NCI-H226 (cell line): Measurements from ENCODE around the gene NEAT1.

Experiments used
- DNase-seq: peaks from one replicate; pipeline ENCODE4 v3.0.0-alpha.2; 2015

Gene NEAT1

DNA sequence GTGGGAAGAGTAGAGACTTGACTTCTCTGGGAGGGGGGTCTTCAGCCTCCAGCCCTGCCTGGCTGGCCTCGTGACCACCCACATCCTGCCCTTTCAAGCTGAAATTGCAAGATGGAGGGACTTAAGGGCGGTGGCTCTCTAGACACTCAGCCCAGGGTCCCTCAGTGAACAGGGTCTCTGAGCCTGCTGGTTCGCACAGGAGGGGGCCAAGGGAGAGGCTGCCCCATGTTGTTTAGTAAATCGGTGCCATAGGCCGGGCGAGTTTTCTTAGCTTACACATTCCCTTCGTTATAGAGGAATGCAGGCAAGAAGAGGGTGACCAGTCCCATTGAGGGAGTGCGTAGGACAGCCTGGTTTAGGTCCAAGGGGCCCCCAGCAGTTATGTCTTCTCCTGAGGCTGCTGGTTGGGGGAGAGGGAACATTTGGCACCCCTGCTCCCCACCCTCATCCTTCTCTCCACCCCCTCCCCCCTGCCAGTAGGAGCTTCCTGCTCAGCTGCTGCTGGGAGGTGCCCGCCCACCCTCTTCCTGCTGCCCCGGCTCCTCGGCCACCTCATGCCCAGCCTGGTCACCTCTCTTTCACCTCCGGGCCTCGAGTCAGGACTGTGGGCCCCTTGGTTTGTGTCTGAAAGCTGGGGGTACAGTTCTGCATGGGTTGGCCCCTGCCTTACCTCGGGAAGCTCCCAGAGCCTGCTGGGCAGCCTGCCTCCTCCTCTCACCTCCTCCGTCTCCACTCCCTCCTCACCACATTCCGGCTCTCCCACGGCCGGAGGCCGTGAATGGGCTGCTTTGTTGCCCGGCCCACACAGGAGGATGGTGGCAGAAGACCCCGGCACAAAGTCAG is 32.3 kb upstream of the NEAT1 start:
- peak; percentile 47 for DNase-seq

DNA sequence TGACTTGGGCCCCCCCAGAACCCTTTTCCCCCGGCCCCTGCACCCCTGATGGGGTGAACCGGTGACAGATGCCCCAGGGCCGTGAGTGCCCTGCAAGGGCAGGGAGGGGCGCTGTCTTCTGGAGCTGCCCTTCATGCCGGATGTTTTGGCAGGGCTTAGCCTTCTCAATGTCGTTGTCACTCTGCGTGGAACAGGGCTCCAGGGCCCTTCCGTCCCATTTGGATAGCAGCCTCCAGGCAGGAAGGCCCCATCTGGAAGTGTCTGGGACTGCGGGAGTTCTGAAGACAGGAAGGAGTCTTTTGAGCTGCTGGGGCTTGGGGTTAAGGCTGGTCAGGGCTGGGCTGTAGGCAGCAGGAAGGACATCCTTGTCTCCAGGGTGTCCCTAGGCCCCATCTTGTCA is 31.6 kb upstream of the NEAT1 start:
- DNase-seq, result peak; percentile 30

DNA sequence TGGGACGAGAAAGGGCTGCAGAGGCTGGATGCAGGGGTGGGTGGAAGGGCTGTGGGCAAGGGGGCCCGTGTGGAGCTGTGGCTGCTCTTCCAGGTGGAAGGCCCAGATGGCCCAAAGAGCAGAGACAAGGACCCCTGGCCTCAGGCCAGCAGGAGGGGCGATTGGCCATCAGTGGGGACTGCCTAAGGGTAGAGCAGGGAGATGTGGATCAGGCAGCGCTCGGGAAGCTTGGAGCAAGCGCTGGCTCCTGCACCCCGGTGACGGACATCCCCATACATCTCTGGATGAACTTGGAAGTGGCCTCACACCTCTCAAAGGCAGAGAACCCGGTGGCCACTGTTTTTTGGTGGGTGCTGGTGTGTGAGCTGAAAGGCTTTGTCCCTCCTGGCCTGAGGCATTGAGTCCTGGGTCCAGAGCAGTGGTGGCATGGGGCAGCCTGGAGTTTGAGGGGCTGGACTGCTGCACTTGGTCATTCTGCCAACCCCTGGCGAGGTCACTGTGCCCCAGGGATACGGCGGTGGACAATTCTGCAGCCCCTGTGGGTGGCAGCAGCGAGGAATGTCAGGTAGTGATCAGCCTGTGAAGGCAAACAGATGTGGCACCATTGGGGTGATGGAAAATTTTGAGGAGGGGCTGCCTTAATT is 30.3 kb upstream of the NEAT1 start:
- no peak for DNase-seq

DNA sequence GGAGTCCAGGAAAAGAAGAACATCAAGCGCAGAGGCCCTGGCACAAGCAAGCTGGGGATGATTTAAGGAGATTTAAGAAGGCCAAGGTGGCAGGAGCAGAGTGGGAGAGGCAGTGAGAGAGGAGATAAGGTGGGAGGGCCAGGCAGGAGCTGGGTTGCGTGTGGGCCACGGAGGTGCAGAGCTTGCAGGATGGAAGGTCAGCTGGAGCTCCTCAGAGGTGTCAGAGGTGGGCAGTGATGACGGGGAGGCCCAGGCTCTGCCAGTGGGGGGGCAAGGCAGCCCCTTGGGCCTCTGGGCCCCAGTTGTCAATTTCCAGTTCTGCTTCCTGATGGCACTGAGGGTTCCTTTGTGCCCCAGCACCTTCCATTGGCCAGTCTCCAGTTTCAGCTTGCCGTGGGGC is 29.7 kb upstream of the NEAT1 start:
- DNase-seq, result no peak

DNA sequence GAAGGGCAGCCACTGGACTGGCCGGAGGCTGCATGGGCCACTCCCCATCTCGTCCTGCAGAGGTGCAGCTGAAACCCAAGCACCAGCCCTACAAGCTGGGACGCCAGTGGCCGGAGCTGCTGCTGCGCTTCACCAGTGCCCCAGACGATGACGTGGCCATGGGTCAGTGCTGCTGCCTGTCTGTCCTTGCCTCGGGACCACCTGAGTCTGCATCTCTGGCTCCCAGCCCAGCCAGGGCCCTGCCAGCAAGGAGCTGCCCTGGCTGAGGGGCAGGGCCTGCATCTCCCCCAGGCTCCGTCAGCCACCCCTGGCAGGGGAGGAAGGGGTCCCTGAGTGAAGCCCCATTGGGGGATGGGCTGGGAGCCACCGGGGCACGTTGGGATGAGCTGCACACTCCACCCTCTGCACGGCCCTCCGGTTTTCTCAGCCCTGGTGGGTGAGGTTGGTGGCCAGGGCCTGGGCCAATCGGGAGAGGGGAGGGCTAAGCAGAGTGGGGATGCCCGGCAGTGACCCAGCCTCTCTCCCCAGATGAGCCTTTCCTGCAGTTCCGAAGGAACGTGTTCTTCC is 29.0 kb upstream of the NEAT1 start:
- no peak for DNase-seq

DNA sequence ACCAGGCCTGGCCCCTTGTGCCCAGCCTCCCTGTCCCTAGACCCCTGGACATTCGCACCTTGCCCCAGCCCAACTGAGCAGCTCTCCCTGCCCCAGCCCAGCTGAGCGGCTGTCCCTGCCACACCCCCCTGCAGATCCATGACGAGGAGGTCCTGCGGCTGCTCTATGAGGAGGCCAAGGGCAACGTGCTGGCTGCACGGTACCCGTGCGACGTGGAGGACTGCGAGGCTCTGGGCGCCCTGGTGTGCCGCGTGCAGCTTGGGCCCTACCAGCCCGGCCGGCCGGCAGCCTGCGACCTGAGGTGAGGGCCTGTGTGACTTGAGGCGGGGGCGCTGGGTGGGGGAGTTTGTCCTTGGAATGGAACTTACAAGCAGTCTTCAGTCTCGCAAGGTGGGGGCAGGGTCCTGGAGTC is 28.5 kb upstream of the NEAT1 start:
- DNase-seq, result no peak

DNA sequence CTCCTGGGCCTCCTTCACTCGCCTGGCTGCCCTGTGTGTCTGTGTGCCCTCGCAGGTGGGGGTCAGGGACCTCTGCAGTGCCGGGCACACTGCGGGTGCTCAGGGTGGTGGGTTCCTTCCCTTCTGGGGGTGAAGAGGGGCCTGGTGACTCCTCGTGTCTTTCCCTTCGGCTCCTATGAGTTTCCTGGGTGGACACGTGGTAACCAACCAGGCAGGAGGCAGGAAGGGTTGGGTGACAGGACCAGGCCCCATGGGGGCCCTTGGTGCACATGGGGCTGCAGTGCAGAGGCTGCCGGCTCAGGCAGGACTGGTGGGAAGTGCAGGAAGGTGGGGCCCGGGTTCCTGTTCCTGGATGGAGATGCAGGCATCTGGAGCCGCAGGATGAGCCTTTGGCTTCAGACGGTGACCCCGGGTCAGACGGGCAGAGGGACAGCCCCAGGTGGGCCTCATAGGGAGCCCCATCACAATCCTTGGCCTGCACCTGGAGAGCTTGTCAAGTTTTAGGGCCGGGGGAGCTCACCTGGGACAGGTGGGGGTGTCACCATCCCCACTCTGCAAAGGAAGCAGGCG is 26.6 kb upstream of the NEAT1 start:
- no peak for DNase-seq

DNA sequence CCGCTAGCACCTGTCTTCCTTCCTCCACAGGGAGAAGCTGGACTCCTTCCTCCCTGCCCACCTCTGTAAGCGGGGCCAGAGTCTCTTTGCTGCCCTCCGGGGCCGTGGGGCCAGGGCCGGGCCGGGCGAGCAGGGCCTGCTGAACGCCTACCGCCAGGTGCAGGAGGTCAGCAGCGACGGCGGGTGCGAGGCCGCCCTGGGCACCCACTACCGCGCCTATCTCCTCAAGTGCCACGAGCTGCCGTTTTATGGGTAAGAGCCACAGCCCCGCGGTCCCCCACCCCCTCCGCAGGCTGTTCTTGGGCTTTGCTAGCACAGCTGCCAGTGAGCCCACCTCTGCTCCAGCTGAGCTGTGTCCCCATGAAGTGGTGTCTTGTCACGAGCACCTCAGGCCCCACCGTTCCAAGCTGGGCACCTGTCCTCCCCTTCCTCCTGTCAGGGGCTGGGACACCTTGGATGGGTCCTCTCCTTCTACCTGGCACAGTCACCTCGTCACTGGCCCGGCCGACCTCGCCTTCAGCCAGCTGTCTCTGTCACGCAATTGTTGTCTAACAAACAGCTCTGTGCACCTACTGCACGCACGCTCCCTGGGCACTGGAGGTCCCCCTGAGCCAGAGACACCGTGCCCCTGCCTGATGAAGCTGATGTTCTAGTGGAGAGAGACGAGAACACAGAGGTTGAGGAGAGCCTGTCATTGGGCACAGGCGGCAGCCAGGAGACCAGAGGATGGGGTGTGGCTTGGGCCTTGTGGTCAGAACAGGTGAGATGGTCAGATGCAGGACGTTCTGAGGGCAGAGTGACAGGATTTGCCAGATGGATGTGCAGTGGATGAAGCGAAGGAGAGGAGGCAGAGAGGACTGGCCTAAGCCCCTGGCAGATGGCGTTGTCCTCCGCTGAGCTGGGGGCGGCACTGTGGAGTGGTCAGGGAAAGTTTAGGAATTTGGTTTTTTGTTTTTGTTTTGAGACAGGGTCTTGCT is 25.5 kb upstream of the NEAT1 start:
- no peak for DNase-seq

DNA sequence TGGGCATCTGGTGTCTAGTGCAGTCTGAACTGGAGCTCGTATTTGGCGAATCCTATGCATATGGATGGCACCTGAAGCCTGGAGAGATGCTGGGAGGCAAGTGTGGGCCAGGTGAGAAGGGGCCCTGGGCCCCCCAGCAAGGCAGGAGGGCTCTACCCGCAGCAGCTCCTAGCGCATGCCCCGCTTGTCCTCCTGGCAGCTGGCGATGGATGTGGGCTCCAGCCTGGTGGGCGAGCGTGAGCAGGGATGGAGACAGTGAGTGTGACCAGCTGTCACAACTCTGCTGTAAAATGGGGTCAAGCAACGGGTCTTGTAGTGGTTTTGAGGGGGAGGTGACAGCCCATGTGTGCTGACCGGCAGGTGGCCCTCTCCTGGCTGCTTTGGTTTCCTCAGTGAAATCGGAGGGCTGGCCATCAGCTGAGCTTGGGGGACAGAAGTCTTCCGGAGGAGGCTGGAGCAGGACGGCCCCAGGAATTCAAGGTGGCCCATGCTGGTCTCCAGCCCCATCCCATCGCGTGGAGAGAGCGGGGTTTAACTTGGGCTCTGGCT is 24.2 kb upstream of the NEAT1 start:
- DNase-seq, result no peak

DNA sequence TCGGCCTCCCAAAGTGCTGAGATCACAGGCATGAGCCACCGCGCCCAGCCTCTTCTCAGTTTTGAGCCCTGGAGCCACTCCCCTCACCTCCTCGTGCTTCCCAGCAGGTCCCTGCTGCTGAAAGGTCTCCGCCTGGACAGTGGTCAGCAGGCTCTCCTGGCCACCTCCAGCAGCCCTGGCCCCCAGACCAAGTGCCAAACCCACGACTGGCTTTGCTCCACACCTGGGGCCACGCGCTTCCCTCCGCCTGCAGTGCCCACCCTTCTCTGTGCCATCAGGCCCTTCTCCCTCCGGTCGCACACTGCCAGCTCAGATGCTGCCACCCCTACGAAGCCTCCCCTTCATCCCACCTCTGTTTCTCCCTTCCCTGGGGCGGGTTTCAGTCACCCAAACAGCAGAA is 23.3 kb upstream of the NEAT1 start:
- DNase-seq, result no peak

DNA sequence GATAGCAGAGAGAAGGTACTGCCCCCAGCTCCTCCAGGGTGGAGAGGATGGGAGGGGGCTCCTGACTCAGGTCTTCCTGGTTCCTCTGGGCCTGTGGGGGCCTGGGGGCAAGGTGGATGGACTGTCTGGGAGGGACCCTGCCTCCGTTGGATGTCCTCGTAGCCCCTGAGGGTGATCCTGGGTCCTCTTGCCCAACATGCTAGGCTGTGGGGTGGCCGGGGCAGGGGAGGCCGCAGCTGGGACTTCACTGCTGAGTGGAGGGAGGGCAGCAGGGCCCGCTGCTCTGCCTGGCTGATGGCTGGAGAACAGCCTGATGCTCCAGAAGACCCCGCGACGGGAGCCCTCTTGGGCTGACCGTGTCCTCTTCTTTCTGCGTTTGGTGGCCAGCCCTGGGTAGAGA is 22.8 kb upstream of the NEAT1 start:
- no peak for DNase-seq

DNA sequence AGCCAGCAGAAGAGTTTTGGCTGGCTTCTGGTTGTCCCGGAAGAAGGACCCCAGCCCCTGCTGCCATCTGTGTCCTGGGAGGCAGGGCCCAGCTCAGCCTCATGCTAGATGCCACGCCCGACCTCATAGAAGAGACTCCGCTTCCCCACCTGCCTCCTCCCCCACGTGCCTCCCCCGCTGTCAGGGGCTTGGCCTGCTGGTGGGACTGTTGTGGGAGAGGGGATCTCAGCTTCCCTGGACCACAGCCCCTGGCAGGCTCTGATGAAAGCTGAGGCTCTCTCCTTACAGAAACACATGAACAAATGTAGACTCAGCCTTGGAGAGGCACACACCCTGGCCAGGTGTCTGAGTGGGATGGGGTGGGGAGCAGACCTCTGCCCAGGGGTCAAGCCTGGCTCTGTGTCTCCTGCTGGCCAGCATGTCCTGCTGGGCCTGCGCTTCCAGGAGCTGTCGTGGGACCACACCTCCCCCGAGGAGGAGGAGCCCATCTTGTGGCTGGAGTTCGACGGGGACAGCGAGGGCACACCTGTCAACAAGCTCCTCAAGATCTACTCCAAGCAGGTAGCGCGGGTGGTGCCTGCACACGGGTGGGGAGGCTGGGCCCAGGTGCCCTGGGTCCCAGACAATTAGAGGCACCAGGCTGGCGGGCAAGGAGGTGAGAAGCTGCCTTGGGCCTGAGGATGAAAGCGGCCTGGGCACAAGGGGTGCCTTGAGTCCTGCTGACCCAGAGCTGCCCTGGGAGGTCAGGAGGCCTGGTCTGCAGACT is 22.1 kb upstream of the NEAT1 start:
- DNase-seq, result no peak

DNA sequence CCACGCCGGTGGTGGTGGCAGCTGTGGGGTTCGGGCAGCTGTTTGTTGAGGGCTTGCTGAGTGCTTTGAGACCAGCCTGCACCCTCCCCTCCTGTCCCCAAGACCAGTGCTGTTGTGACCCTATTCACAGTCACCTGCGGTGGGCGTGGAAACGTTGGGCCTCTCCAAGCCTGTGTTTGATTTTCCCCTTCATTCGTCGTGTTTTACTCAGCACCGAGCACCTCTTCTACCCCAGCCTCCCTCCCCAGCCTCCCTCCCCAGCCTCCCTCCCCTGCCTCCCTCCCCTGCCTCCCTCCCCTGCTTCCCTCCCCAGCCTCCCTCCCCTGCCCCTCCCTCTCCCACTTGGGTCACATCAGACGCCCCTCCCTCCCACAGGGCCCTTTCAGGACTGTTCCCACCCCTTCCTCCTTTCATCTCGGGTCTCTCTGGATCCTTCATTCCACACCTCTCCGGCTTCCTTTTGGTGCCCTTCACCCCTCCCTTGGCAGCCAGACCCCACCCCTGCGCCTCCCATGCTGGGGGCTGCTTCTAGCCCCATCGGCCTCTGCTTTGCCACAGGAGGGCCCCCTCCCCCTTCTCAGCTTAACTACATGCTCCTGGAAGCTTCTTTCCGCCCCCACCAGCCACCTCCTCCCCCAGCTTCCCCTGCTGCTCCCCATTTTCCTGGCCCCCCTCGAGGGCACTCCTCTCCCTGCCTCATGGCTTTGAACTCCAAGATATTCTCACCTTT is 21.4 kb upstream of the NEAT1 start:
- DNase-seq, result no peak

DNA sequence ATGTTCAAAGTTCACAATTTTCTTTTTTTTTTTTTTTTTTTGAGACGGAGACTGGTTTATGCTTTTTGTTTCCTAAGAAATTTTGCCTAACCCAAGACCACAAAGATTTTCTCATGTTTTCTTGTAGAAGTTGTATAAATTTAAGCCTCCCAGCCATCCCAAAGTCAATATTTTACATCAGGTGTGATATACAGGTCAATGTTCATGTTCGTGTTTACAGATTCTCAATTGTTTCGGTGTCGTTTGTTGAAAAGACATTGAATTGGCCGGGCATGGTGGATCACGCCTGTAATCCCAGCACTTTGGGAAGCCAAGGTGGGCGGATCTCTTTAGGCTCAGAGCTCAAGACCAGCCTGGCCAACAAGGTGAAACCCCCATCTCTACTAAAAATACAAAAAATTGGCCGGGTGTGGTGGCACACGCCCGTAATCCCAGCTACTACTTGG is 20.8 kb upstream of the NEAT1 start:
- DNase-seq, result no peak

DNA sequence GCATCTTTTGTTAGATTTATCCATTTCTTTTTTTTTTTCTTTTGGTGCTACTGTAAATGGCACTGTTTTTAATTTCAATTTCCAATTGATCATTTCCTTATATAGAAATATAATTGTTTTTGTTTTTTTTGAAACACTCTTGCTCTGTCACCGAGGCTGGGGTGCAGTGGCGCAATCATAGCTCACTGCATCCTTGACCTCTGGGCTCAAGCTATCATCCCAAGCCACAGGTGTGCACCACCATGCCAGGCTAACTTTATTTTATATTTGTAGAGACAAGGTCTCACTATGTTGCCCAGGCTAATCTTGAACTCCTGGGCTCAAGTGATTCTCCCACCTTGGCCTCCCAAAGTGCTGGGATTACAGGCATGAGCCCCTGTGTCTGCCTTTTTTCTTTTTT is 19.8 kb upstream of the NEAT1 start:
- DNase-seq, result no peak

DNA sequence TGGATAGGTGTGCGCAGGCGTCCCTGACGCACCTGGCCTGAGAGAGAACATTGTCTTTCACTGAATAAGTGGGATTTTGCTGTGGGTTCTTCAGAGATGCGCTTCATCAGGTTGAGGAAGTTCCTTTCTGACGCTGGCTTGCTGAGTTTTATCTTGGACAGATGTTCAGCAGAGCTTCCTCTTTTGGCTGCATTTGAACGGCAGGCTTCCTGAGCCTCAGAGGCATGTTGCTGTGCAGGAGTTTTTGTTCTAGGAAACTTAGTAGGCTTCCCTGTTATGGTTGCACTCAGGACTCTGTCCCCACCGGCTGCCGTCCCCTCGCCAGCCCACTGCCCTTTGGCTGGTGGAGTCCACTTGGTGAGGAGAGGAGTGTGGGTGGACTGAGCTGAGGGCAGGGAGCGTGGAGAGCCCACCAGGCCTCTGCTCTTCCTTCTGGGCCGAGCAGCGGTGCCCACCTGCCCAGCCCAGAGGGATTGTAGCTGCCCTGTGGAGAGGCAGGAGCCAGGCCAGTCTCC is 18.9 kb upstream of the NEAT1 start:
- DNase-seq, result no peak

DNA sequence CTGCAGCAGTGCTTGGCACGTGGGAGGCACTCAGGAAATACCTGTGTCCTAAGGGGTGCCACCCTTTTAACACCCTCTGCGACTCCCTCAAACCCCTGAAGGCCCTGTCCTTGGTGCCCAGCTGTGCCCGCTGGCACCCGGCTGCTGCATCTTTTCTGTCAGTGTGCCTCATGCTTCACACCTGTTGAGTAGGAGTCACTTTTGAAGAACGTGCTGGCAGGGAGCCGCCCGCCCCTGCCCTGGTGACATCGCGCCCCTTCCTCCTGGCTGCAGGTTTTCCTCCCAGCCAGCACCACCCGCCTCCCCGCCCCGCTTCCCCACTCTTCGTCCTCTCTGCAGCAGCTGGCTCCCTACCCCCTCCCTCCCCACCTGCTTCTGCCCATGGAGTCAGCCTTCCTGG is 18.4 kb upstream of the NEAT1 start:
- no peak for DNase-seq

DNA sequence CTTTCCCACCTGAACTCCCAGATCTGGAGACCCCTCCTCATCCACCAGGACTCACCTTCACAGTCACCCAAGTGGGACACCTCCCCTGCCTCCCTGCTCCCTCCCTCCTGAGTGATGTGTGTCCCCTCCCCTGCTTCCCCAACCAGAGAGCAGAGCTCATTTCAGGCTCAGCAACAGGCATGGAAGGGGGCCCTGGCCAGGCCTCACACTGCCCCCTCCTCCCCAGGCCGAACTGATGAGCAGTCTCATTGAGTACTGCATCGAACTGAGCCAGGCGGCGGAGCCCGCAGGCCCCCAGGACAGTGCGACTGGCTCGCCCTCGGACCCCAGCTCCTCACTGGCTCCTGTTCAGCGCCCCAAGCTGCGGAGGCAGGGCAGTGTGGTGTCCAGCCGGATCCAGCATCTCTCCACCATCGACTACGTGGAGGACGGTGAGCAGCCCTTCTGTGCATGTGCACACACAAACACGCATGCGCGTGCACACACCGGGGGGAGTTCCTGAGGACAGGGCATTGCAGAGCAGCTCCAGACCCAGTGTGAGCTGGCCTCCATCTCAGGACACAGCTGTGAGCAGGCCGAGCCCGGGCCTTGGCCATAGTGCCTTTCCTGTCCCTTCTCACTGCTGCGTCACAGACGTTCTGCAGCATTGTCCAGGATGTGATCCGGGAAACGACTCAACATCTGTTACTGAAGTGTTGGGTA is 17.8 kb upstream of the NEAT1 start:
- no peak for DNase-seq

DNA sequence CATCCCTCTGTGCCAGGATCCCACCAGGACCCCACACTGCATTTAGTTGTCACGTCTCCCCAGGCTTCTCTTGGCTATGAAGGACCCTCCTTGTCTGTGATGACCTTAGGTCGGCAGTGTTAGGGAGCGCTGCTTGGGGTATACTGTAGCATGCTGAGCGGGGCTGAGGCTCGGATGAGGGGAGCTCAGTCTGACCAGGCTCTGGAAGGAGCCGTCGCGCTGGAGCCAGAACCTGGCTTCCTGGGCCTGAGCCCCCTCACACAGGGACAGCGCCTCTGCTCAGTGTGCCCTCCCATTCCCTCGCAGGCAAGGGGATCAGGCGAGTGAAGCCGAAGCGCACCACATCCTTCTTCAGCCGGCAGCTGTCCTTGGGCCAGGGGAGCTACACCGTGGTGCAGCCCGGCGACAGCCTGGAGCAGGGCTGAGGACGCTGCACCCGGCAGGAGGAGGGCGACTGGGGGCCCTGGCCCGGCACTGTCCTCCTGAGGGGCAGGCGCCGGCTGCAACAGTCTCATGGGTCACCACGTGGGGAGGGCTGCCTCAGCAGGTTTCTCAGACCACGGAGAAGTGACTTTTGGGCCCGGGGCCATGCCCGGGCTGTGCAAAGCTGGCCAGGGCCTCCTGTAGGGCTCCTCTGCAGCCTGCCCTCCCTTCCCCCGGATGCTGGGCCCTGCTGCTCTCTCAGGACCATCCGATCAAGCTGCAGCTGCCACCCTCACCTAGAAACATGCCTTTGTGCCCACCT is 11.5 kb upstream of the NEAT1 start:
- no peak for DNase-seq
